Endodermal cell (in vitro differentiated cells): ENCODE results near the gene GRM7. TPM values are rescaled to one million over a fixed set of nuclear protein-coding genes. Genes with fewer than 3 reads are reported as not detected.

Experiments used
- DNase-seq: peaks from one replicate; pipeline ENCODE4 v3.0.0-alpha.2; 2017
- H3K27ac ChIP-seq: 2 replicates; pipeline ENCODE4 v1.5.1; 2013; ENCODE audit warnings: mild to moderate bottlenecking, low read depth, low read length, moderate library complexity
- H3K27me3 ChIP-seq: 2 replicates; pipeline ENCODE4 v1.6.1; 2013; ENCODE audit warnings: mild to moderate bottlenecking, low read length, moderate library complexity; ENCODE audit not compliant: insufficient read depth, control insufficient read depth, poor library complexity, severe bottlenecking
- H3K36me3 ChIP-seq: 2 replicates; pipeline ENCODE4 v1.7.0; 2013; ENCODE audit warnings: mild to moderate bottlenecking, low read length, moderate library complexity; ENCODE audit not compliant: control insufficient read depth, insufficient read depth
- H3K4me1 ChIP-seq: one replicate; pipeline ENCODE4 v1.7.0; 2013; ENCODE audit warnings: low read length; ENCODE audit not compliant: control insufficient read depth, insufficient read depth
- H3K4me3 ChIP-seq: 2 replicates; pipeline ENCODE4 v1.5.1; 2013; ENCODE audit warnings: mild to moderate bottlenecking, low read length, moderate library complexity
- H3K9ac ChIP-seq: 2 replicates; pipeline ENCODE4 v1.6.1; 2013; ENCODE audit warnings: mild to moderate bottlenecking, low read length, moderate library complexity; ENCODE audit not compliant: poor library complexity, severe bottlenecking; ENCODE audit errors: extremely low read depth
- H3K9me3 ChIP-seq: 2 replicates; pipeline ENCODE4 v1.6.1; 2013; ENCODE audit warnings: mild to moderate bottlenecking, low read length, moderate library complexity; ENCODE audit not compliant: control insufficient read depth
- H3K27ac Mint-ChIP-seq: 2 replicates; pipeline ENCODE4 v1.8.0; 2020; ENCODE audit warnings: mixed read lengths
- H3K27me3 Mint-ChIP-seq: 2 replicates; pipeline ENCODE4 v1.8.0; 2021; ENCODE audit warnings: mild to moderate bottlenecking, mixed read lengths; ENCODE audit not compliant: insufficient read depth
- H3K36me3 Mint-ChIP-seq: 2 replicates; pipeline ENCODE4 v1.8.0; 2020; ENCODE audit warnings: low read depth, mixed read lengths
- H3K4me1 Mint-ChIP-seq: 2 replicates; pipeline ENCODE4 v1.8.0; 2020; ENCODE audit warnings: mixed read lengths
- H3K4me3 Mint-ChIP-seq: 2 replicates; pipeline ENCODE4 v1.8.0; 2020; ENCODE audit warnings: mild to moderate bottlenecking, moderate library complexity, mixed read lengths
- H3K9me3 Mint-ChIP-seq: 2 replicates; pipeline ENCODE4 v1.8.0; 2020; ENCODE audit warnings: mild to moderate bottlenecking, mixed read lengths
- CTCF ChIP-seq: fragments of 200-600 bp; sonication (generic); conservative IDR thresholded peaks from 2 replicates; pipeline ENCODE4 v1.5.0; 2021; ENCODE audit warnings: antibody characterized with exemption, mild to moderate bottlenecking
- WGBS, 2 experiments: methylation state at CpG; one replicate each; pipeline versions ENCODE4 v1.1.5 to v1.1.7; 2013; ENCODE audit warnings: missing lambda C conversion rate in 2 of 2, mixed read lengths in 1 of 2; ENCODE audit not compliant: insufficient coverage in 1 of 2, insufficient read length in 1 of 2; 5-methylcytosine and 5-hydroxymethylcytosine counted together
- total RNA-seq, 2 donors: library from RNA; stranded (reverse); fragmentation: NEBNext Ultra II Directional in 1 of 2; extraction: Animal tissue kit (Norgen Biotek cat#: 25700) in 1 of 2; gene quantifications; 2 replicates in 1 of 2; 3 replicates in 1 of 2; pipeline ENCODE4 v1.2.1, GENCODE V29; 2021

The GRM7 gene
- total RNA-seq, 2 donors from 2014 or later: 0.11 to 0.73 TPM

GRCh38 chr3:7615043-7615442 lies 754.1 kb downstream of the GRM7 start:
- no peak for DNase-seq
- Histone ChIP-seq H3K27ac (no peak overlapping the region), H3K36me3 (no peaks in the 10 kb centered on the region), H3K4me1 (no peaks in the 10 kb centered on the region), H3K27me3 (no peaks in the 10 kb centered on the region), H3K9ac (no peak overlapping the region), H3K4me3 (no peak overlapping the region), H3K9me3 (no peaks in the 10 kb centered on the region)
- WGBS, 2 experiments: 93% methylated on average over 1 of the region's 1 CpG; no CpG with 5 or more reads in 1 of the 2 experiments
- H3K36me3 Mint-ChIP-seq: no peaks in the 10 kb centered on the region
- TF ChIP-seq CTCF: no peak
- H3K9me3 Mint-ChIP-seq: no peaks in the 10 kb centered on the region
- H3K27me3 Mint-ChIP-seq: no peaks in the 10 kb centered on the region
- no peak overlapping the region for H3K27ac Mint-ChIP-seq
- H3K4me1 Mint-ChIP-seq: peaks cover 14% of the 10 kb centered on the region
- no peak overlapping the region for H3K4me3 Mint-ChIP-seq

- no peaks in the 10 kb centered on the region for H3K4me1 ChIP-seq
- no peak for TF ChIP-seq CTCF
- WGBS, 2 experiments: 80 to 85% methylated on average over 1 to 2 of the region's 2 CpGs
- no peak overlapping the region for H3K4me3 ChIP-seq
- Mint-ChIP-seq H3K27ac (no peak overlapping the region), H3K27me3 (no peaks in the 10 kb centered on the region), H3K36me3 (no peaks in the 10 kb centered on the region), H3K4me3 (no peak overlapping the region), H3K9me3 (no peaks in the 10 kb centered on the region), H3K4me1 (peaks cover 14% of the 10 kb centered on the region)
- H3K36me3 ChIP-seq: no peaks in the 10 kb centered on the region
- H3K9ac ChIP-seq: no peak overlapping the region
- H3K27ac ChIP-seq: no peak overlapping the region
- H3K9me3 ChIP-seq: no peaks in the 10 kb centered on the region
- H3K27me3 ChIP-seq: no peaks in the 10 kb centered on the region
- DNase-seq: no peak
These were observed 757.7 kb downstream of the GRM7 start for GRCh38 chr3:7618606-7619005.

GRCh38 chr3:7620401-7620800 lies 759.5 kb downstream of the GRM7 start:
- WGBS, 2 experiments: 100% methylated on average over 1 of the region's 1 CpG; no CpG with 5 or more reads in 1 of the 2 experiments
- Mint-ChIP-seq H3K4me1 (peaks cover 14% of the 10 kb centered on the region), H3K4me3 (no peak overlapping the region), H3K27me3 (no peaks in the 10 kb centered on the region), H3K9me3 (no peaks in the 10 kb centered on the region), H3K36me3 (no peaks in the 10 kb centered on the region), H3K27ac (no peak overlapping the region)
- H3K4me1 ChIP-seq: no peaks in the 10 kb centered on the region
- no peak overlapping the region for H3K4me3 ChIP-seq
- no peaks in the 10 kb centered on the region for H3K9me3 ChIP-seq
- no peak for TF ChIP-seq CTCF
- no peak for DNase-seq
- no peaks in the 10 kb centered on the region for H3K36me3 ChIP-seq
- H3K9ac ChIP-seq: no peak overlapping the region
- no peaks in the 10 kb centered on the region for H3K27me3 ChIP-seq
- no peak overlapping the region for H3K27ac ChIP-seq
